GM06990 (cell line): ENCODE measurements around the gene MGAM2.

Experiments
- DNase-seq: peaks from one replicate; pipeline ENCODE4 v3.0.0-alpha.2; 2011; ENCODE audit not compliant: insufficient read length; ENCODE audit errors: extremely low read depth
- H3K27me3 ChIP-seq: replicated peaks from 2 replicates; pipeline ENCODE4 v1.6.0; 2011; ENCODE audit warnings: low read length; ENCODE audit not compliant: control insufficient read depth, insufficient read depth
- H3K36me3 ChIP-seq: 2 replicates; pipeline ENCODE4 v1.5.1; 2011; ENCODE audit warnings: low read length; ENCODE audit not compliant: control insufficient read depth, insufficient read depth
- H3K4me3 ChIP-seq: replicated peaks from 2 replicates; pipeline ENCODE4 v1.5.1; 2011; ENCODE audit warnings: low read depth, mild to moderate bottlenecking, control low read depth, low read length
- TF ChIP-seq, protein P1 (sequence below): IDR thresholded peaks from 2 replicates; pipeline ENCODE4 v1.5.1; 2011; ENCODE audit warnings: low read length, control low read depth, mild to moderate bottlenecking, inconsistent platforms; ENCODE audit not compliant: insufficient read depth, poor library complexity, severe bottlenecking

MGAM2 gene

DNA sequence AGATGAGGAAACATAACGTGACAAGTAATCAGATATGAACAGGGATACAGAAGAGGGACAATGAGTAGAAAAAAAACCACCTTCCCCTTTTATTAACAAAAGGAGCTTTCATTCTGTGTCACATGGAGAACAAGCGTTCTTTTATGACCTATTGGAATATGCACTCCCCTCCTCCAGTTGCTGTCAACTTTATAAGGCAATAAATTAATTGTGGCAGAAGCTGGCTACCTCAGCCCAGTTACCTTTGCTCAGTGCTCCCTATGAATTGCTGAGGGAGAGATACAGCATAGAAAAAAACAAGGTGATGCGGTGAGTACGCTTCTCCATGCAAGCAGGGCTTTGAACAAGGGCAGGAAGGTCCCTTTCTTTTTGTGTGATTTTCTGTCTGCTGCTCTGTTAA lies at the start of gene MGAM2:
Gene MGAM2, plus strand, starts transcription at position 220 of the 400 bp plus-strand sequence. CDS start 5,156 bp downstream, outside the sequence.
- TF ChIP-seq, protein P1, sequence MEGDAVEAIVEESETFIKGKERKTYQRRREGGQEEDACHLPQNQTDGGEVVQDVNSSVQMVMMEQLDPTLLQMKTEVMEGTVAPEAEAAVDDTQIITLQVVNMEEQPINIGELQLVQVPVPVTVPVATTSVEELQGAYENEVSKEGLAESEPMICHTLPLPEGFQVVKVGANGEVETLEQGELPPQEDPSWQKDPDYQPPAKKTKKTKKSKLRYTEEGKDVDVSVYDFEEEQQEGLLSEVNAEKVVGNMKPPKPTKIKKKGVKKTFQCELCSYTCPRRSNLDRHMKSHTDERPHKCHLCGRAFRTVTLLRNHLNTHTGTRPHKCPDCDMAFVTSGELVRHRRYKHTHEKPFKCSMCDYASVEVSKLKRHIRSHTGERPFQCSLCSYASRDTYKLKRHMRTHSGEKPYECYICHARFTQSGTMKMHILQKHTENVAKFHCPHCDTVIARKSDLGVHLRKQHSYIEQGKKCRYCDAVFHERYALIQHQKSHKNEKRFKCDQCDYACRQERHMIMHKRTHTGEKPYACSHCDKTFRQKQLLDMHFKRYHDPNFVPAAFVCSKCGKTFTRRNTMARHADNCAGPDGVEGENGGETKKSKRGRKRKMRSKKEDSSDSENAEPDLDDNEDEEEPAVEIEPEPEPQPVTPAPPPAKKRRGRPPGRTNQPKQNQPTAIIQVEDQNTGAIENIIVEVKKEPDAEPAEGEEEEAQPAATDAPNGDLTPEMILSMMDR = no peak
- DNase-seq = no peak
- Histone ChIP-seq H3K4me3 (no peak within 1 kb of the TSS), H3K27me3 (no peaks in the 10 kb centered on the region), H3K36me3 (no peaks in the 10 kb centered on the region)

DNA sequence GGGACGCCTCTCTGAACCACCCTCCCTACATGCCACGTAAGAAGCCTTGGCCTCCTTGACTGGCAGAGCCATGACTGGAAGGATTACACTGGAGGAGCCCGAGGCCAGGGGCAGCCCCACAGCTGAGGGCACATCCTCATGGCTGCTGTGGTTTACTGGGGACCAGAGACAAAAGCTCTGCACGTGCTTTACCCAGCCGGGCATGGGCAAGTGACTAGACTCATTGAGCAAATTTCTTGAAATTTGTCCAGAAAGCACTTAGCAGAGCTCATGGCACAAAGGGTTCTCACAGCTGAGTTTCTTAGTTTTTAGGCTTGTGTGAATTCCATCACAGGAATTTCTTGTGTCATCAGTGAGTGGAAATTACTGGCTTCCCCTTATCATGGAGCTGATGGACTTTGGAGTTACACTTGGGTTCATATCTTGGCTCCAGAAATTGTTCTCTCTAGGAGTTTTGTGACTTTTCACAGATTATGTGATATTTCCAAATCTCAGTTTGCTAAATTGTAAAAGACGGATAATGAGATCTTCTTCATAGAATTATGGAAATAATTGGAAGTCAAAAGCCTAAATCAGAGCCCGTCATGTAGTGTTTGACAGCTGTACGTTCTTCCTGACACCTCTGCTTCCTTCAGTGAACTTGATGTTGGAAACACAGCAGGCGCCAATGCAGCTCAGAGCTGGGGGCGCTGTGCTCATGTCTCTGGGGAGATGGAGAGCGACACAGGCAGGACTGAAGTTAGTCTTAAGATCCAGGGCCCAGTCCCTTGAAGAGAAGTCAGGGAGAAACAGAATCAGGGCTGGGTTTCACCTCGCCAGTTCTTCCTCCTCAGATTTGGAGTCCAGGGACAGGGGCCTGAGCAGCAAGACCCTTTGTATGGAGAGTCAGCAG lies 47.7 kb upstream of the MGAM2 start:
- H3K4me3 ChIP-seq = no peak overlapping the region
- H3K27me3 ChIP-seq = no peaks in the 10 kb centered on the region
- DNase-seq = no peak
- H3K36me3 ChIP-seq = no peaks in the 10 kb centered on the region
- TF ChIP-seq, protein P1 = no peak

DNA sequence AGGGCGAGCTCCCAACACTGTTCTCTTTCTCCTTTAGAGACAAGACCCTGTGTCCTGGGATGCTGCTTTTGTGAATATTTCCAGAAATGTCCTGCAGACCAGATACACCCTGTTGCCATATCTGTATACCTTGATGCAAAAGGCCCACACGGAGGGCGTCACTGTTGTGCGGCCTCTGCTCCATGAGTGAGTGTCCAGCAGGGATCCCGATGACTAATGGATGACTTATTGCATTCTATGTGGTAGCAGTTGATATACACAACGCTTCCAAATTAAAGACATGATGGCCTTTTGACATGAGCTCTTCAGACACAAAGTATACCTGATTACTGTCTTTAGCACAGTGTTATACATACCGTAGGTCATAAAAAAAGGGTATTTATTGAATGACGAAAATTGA lies 45.0 kb upstream of the MGAM2 start:
- H3K4me3 ChIP-seq = no peak overlapping the region
- TF ChIP-seq, protein P1 = no peak
- no peaks in the 10 kb centered on the region for H3K36me3 ChIP-seq
- no peaks in the 10 kb centered on the region; the same call in 1 of the 2 replicates for H3K27me3 ChIP-seq
- no peak for DNase-seq

DNA sequence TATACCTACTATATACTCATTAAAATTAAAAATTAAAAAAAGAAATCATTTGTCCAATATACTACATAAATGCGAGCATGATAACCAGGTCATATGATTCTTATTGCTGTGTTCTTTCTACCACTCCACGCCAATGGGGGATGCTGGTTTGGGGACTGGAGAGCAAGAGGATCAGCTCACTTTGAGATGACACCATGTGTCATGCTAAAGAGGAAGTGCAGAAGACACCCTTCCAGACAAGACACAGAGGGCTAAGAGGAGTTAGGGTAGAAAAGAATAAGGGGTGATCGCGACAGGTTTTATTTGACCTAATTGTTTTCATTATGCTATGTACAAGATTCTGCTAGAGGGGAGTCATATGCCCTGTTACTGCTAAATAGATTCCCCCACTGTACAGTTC lies 33.8 kb upstream of the MGAM2 start:
- Histone ChIP-seq H3K4me3 (no peak overlapping the region), H3K27me3 (no peaks in the 10 kb centered on the region), H3K36me3 (no peaks in the 10 kb centered on the region)
- TF ChIP-seq, protein P1 = no peak
- no peak for DNase-seq

DNA sequence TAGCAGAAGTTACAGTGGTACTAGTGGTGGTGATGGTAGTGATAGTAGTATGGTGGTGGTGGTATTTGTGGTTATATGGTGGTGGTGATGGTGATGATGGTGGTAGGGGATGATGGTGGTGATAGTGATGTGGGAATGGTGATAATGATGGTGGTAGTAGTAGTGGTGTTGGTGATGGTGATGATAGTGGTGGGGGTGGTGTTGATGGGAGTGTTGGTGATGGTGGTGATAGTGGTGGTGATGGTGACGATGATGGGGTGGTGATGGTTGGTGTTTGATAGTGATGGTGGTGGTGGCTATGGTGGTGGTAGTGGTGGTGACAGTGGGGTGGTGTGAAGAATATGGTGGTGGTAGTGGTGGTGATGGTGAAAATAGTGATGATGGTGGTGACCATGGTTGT lies 27.9 kb upstream of the MGAM2 start:
- TF ChIP-seq, protein P1 = no peak
- H3K4me3 ChIP-seq = no peak overlapping the region
- no peaks in the 10 kb centered on the region for H3K36me3 ChIP-seq
- H3K27me3 ChIP-seq = no peaks in the 10 kb centered on the region
- no peak for DNase-seq
